NCI-H748 treated with DMSO at 0.1 percent for 48 hours (cell line): Measurements from ENCODE around the gene SPEF1.
"Not testable (repeated sequence)": the region's sequence is repeated elsewhere in the genome, so short reads cannot be mapped to it uniquely, and the experiment has no call there.

Source experiments
- DNase-seq: peaks from one replicate; lab custom pipeline; 2025; lab: John Stamatoyannopoulos, UW

SPEF1 gene, protein sequence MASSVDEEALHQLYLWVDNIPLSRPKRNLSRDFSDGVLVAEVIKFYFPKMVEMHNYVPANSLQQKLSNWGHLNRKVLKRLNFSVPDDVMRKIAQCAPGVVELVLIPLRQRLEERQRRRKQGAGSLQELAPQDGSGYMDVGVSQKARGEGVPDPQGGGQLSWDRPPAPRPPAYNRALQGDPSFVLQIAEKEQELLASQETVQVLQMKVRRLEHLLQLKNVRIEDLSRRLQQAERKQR

DNA sequence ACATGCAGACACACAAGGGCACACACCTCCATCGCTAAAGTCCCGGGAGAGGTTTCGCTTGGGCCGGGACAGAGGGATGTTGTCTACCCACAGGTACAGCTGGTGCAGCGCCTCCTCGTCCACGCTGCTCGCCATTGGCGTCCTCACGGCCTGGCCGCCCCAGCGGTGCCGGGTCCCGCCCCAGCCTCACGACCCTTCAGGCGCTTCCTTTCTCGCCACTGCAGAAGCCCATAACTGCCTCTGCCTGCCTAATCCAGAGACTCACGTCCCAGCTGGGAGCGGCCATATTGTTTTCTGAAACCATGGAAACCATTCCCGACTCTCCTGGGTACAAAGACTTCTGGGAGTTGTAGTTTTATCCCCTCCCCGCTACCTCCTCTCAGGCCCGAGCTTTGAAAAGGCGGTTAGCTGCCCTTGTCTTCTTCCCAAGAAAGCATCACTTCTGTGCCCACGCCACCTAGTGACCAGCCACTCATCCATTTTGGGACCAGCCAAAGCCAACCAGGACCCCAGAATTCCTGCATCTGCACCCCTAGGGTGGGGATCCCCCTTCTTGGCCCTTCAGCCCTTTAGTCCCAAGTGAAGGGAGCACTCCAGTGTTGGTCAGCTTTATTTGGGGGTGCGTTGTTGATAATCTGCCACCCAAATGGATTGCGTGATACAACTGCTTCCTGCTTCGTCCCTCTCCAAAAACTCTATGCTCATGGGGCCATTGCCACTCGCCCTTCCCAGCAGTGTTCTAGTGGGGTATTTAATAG, at the start of gene SPEF1:
Gene SPEF1, minus strand, starts transcription at position 296 of the 758 bp plus-strand sequence. Its CDS starts 161 bp downstream, at position 135.
- DNase-seq: peak; percentile 98

DNA sequence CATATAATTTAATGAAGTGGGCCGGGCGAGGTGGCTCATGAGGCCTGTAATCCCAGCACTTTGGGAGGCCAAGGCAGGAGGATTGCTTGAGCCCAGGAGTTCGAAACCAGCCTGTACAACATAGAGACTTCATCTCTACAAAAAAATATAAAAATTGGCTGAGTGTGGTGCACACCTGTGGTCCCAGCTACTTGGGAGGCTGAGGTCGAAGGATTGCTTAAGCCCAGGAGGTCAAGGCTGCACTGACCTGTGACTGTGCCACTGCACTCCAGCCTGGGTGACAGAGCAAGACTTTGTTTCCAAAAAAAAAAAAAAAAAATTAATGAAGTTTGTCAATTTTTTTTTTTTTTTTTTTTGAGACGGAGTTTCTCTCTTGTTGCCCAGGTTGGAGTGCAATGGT, 48.6 kb upstream of the SPEF1 start:
- DNase-seq: not testable (repeated sequence)

DNA sequence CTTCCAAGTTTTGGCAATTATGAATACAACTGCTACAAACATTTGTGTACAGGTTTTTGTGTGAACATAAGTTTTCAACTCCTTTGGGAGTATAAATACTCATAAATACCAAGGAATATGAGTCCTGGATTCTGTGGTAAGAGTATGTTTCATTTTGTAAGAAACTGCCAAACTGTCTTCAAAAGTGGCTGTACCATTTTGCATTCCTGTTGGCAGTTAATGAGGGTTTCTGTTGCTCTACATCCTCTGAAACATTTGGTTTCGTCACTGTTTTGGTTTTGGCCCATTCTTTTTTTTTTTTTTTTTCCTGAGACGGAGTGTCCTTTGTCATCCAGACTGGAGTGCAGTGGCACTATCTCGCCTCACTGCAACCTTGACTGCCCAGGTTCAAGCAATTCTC, 47.5 kb upstream of the SPEF1 start:
- DNase-seq: no peak

DNA sequence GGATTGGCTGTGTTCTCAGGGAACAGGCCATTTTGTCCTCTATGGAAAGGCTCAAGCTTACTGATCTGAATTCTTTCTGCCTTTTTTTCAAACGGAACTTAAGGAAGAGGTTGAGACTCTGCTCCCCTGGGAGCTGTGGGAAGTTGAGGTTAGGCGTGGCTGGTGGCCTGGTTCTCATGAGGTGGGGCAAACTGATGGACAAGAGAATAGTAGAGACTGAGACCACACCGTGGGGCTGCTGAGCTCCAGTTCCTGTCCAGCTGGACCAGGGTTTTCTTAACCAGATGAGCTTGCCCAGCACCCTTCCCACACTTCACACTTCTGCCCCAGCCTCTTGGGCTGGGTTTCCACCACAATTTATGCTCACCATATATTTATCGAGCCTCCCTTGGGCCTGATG, 45.2 kb upstream of the SPEF1 start:
- DNase-seq: no peak

DNA sequence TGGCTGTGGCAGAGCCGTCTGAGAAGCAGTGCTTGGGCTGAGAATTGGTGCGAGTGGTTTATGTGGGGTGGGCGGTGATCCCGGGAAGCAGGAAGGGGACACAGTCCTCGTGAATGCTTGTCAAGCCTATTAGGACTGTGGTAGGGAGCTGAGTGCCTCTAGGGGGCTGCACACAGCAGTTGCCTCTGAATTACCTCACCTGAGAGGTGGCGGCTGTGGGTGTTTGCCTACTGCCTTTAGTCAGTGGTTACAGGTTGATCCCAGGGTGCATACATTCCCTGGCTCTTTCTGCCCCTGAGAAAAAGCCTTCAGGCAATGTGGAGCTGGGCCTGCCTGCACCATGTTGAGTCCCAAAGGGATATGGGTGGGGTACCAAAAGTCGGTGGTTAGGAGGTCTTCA, 44.3 kb upstream of the SPEF1 start:
- no peak for DNase-seq

DNA sequence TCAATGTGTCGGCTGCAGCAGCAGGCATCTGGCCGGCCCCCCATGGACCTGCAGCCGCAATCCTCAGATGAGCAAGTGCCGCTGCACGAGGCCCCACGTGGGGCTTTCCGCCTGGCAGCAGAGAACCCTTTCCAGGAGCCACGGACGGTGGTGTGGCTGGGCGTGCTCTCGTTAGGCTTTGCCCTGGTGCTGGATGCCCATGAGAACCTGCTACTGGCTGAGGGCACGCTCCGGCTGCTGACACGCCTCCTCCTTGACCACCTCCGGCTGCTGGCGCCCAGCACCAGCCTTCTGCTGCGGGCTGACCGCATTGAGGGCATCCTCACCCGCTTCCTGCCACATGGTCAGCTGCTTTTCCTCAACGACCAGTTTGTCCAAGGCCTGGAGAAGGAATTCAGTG, 42.6 kb upstream of the SPEF1 start:
- no peak for DNase-seq

DNA sequence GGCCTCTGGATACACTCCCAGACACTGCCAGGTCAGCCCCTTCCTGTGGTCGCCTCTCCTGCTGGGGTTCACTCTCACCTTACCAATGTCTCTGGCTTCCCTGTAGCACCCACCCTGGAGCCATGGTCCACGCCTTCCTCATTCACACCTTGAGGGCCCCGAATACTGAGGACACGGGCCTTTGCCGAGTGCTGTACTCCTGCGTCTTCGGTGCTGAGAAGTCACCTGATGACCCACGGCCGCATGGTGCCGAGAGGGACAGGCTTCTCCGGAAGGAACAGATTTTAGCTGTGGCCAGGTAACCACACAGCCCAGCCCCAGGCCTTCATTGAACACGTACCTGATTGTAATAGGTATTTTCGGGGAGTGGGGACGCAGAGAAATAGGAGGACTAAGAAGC, 40.7 kb upstream of the SPEF1 start:
- no peak for DNase-seq

DNA sequence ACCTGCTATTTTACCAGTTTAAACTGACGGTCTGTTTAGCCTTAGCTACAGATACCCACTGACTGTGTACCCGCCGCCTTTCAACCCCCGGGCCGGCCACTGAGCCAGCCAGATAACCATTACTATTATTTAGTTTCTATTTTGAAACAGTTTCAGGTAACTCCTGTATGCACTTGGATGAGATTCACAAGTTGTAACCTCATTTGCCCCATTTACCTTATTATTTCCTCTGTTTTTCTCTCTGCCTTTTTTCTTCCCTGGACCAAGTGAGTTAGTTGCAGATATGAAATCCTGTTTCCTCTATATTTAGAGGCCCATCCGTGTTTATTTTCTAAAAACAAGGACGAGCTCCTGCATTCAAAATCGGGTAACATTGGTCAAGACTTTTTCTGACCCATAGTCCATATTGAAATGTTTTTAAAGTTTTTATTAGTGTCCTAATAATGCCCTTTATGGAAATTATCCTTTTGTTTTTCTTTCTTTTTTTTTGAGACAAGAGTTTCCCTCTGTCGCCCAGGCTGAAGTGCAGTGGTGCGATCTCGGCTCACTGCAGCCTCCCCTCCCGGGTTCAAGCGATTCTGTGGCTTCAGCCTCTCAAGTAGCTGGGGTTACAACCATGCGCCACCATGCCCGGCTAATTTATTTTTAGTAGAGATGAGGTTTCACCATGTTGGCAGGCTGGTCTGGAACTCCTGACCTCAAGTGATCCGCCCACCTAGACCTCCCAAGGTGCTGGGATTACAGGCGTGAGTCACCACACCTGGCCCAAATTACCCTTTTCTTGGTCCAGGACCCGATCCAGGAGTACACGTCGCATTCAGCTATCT, 39.9 kb upstream of the SPEF1 start:
- no peak for DNase-seq

DNA sequence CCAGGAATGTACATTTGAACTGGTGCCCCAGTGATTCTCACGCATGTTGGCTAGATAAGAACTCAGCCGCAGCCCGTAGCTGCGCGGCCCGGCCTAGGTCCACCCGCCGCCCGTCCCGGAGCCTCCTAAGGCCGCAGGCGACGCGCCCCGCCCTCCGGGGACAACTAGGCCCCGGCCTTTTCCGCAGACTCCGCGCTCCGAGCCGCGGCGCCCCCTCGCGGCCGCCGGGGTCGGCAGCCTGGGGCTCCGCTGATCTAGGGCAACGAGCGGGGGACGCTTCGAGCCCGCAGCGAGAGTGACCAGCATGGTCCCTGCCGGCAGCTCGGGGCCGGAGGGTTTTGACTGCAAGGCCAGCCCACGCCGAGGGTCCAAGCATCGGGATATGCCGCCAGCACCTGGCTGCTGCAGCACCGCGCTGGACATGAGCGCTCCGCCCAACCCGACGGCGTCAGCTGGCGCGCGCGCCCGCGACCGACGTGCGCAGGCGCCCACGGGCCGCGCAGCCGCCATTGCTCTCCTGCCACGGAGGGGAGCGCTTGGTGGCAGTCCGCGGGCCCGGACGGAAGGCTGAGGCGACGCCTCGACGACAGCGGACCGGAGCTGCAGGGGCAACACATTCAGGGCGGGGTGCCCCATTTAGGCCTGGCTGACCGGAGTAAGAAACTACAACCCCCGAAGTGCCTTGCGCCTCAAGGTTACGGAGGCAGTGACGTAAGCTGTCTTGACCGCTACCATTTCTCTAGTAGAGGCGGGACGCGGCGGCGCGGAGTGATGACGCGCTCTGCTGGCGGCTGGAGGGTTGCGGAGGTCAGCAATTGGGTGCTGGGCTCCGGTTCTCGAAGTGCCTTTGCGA, 39.0 kb upstream of the SPEF1 start, which contains the start of gene AP5S1:
Gene AP5S1, plus strand, starts transcription at position 500 of the 853 bp plus-strand sequence. CDS start 1,571 bp downstream, outside the sequence.
- peak; percentile 97 for DNase-seq

DNA sequence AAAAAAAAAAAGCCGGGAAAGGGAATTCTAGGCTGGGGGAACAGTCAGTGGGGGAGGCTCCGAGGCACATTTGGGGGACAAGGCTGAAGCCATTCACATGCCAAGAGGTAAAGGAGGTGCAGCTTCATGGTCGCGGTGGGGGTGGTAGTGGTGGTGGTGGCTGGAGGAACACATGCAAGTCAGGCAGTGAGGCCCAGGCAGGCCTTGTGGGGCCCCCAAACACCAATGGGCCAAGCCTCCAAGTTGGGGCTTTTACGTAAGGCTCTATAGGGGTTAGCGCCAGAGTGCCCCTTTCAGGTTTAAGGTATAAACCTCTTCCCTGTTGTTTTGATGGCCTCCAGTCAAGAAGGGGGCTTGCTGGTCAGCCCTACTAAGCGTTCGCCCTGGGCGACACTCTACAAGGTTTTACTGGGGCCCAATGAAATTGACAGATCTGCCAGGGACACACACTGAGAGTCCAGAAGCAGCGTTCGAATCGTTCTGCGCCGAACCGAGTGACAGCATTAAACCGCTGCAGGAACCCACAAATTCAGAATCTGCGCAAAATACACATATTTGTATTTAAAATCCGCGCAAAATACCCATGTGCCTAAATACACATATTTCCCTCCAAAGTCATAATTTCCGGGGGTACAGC, 38.3 kb upstream of the SPEF1 start:
- DNase-seq: no peak

DNA sequence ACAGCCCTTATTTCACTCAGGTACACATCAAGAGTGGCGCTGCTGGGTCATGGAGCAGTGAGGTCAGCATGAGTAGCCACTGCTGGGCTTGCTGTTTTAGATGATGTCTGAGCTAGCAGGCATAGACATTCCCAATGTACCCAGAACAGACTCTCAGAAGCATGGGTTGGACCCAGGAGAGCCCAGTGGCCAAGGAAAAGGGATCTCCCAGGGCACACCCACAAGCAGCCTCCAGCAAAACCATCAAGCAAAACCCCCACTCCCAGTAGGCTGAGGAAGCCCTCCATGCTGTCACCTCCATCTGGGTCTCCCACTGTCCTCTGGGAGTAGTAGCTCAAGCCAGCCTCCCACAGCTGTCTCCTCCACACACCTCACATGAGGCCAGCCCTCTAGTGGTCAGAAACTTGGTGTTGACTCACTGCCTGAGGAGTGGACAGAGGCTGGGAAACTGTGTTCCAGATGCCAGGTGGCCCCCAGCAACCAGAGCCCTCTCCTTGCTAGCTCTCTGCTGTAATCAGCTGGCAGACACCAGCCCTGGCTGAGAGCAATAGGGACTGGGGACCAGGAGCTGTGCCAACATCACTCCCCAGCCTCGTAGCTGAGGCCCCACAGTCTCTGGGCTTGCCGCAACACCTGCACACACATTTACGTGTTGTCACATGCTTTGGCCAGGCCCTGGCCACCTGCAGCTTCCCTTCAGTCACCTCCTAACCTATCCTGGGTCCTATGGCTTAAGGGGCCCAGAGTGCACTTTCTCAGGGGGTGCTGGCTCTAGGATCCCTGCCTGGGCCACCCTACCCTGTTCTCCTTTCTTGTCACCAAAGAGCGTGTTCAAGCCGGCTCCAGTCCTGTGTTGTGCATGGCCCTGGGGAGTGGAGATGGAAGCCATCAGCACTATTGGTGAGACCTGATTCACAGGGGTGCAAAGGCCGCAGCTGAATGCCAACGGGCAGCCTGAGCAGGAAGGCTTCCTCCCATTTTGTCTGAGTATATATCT, 37.2 kb upstream of the SPEF1 start:
- peak; percentile 41 for DNase-seq

DNA sequence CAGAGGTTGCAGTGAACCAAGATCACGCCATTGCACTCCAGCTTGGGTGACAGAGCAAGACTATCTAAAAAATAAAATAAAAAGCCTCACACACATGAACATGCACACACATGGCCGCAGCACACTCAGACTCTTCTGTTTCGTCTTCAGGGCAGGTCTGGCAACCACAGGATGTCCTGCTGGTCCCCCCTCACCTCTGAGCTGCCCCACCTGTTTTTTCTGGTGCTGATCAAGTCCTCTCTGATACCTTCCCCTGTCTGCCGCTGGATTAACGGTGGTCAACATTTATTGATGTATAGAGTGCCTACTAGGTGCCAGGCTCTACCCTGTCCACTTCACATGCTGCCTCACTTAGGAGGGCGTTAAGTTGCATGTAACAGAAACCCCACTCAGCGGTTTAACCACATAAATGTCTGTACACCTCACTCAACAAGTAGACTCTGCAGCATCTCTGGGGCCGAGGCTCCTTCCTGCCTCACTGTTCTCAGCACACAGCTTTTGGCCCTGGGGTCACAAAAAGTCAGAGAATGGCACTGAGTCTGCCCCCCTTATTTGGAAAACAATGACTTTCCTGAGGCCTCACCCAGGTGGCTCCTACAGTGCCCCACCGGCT, 34.6 kb upstream of the SPEF1 start:
- DNase-seq: no peak

DNA sequence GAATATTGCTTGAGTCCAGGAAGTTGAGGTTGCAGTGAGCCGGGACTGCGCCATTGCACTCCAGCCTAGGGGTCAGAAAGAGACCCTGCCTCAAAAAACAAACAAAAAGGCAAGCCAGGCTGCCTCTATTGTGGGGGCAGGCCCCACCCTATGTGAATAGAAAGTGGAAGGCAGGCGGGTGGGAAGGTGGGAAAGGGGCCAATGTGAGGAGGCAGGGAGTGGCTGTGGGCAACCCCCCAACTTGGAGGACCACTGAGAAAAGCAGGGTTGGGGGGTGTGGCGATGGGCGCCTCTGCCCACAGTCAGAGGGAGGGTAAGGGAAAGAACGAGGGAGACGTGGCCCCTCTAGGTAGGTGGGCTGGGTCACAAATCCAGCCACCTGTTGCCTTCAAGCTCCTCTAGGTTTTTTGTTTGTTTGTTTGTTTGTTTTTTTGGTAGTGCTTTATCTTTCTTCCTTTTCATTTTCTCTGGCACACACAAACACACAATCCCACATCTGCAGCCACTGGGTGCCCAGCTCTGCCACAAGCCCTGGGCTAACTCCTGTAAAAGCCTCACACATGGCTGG, 33.8 kb upstream of the SPEF1 start:
- no peak for DNase-seq

DNA sequence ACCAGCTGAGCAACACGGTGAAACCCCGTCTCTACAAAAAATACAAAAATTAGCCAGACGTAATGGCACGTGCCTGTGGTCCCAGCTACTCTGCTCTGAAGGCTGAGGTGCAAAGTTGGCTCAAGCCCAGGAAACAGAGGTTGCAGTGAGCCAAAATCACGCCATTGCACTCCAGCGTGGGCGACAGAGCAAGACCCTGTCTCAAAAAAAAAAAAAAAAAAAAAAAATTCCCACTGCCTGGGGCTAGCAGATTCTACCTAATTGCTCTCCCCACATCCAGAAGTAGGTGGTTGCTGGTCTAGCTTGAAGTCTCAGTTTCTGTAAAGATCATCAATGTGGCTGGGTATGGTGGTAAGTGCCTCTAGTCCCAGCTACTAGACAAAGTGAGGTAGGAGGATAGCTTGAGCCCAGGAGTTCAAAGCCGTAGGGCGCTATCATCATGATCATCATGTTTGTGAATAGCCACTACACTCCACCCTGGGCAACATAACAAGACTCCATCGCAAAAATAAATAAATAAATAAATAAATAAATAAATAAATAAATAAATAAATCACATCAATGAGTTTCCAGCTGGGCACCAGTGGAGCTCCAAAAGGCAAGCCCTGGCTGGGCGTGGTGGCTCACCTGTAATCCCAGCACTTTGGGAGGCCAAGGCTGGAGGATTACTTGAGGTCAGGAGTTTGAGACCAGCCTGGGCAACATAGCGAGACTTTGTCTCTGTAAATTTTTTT, 32.8 kb upstream of the SPEF1 start:
- no peak for DNase-seq

DNA sequence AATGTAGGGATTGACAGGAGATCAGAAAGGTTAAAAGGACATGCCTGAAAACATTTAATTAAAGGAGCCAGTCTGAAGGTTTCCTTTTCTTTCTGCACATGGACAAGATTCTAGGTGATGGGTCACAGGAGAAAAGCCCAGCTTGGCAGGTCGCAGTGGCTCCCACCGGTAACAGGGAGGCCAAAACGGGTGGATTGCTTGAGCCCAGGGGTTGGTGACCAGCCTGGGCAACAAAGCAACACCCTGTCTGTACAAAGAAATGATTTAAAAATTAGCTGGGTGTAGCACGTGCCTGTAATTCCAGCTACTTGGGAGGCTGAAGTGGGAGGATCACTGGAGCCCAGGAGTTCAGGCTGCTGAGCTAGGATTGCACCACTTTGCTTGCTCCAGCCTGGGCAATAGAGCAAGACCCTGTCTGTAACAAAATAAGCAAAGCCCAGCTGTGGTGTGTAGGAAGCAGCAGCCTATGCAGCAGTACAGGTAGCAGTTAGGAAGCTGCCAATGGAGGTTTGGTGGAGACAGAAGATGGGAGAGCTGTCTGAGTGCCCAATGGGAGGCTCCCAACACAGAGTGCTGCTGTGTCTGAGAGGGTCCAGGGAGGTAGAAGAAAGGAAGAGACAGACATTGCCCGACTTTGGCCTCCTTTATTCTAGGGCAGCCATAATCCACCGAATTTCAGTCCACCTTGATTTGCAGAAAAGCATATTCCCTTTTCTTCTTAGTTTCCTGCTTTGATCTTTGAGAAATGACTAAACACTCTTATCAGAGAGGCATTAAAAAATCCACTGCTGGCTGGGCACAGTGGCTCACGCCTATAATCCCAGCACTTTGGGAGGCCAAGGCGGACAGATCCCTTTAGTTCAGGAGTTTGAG, 32.0 kb upstream of the SPEF1 start:
- DNase-seq: no peak

DNA sequence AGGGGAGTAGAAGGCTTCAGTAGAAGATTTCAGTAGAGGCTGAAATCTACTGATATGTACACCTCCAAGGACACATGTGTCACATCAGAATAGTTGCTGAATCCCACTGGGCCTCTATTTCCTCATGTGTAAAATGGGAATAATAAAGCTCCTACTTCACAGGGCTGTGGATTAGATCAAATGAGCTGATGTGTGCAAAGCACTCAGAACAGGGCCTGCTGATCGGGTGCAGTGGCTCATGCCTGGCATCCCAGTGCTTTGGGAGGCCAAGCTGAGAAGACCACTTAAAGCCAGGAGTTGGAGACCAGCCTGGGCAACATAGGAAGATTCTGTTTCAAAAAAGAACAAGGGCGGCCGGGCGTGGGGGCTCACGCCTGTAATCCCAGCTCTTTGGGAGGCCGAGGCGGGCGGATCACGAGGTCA, 31.0 kb upstream of the SPEF1 start:
- no peak for DNase-seq

DNA sequence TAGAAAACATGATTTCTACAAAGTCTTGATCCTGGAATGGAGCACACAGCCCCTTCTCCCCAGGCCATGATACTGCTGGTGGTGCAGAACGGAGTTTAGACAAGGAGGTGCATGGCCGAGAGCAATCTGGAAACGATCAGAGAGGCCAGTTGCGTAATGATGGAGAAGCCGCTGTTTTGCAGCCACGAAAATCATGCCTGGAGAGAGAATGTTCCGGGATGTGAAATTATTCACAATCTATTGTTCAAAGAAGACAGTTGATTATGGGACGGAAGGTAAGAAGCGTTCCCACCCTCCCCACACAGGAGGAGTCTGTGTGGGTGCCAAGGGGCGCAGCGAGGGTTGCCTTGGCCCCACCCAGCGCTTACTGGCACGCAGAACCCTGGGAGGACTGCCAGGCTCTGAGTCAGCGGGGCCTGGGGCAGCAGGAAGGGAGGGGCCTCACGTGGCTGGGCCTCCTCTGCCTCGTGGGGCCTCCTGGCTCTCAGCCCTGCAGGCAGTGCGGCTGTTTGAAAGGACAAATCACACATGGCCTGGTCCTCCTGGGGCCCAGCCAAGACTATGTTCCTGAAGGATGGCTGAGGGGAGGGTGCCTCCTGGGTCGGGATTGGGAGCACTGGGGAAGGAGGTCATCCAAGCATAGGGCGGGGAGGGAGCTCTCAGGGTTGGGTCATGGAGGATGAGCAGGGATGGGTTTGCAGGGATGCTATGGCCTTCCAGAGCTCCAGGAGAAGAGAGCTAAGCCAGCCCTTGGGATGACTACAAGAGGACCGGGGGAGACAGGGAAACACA, 30.4 kb upstream of the SPEF1 start:
- DNase-seq: no peak
